Ovary (tissue), 9 donors: ENCODE measurements around the gene ETV6. TPM values are rescaled to one million over a fixed set of nuclear protein-coding genes. Genes with fewer than 3 reads are reported as not detected.

Experiments used
- DNase-seq, 5 donors: peaks; one replicate each; pipeline ENCODE4 v3.0.0-alpha.2; 2019 to 2020
- H3K27ac ChIP-seq, 2 donors: fragments of 200-600 bp; one replicate each; pipeline versions ENCODE4 v1.5.1 to v1.8.0; 2019 to 2022
- H3K27me3 ChIP-seq: fragments of 200-600 bp; one replicate; pipeline ENCODE4 v1.8.0; 2022
- H3K36me3 ChIP-seq: fragments of 200-600 bp; sonication (generic); one replicate; pipeline ENCODE4 v1.5.1; 2019
- H3K4me1 ChIP-seq: one replicate; pipeline ENCODE4 v1.8.1; 2013; ENCODE audit warnings: mild to moderate bottlenecking, moderate library complexity; ENCODE audit not compliant: insufficient read depth
- H3K4me3 ChIP-seq: fragments of 200-600 bp; sonication (generic); one replicate; pipeline ENCODE4 v1.5.1; 2017
- H3K9me3 ChIP-seq, 2 donors: fragments of 200-600 bp in 1 of 2; sonication (generic) in 1 of 2; one replicate each; pipeline versions ENCODE4 v1.5.1 to v1.8.1; 2013 to 2019; ENCODE audit warnings: mild to moderate bottlenecking in 1 of 2, moderate library complexity in 1 of 2
- CTCF ChIP-seq, 3 donors: fragments of 450-650 bp in 2 of 3; fragments of 200-600 bp in 1 of 3; IDR thresholded peaks; one replicate each; pipeline versions ENCODE4 v1.5.1 to v1.8.0; 2016 to 2022; ENCODE audit warnings: antibody characterized with exemption in 3 of 3, mild to moderate bottlenecking in 1 of 3
- EP300 ChIP-seq: sonication (generic); formaldehyde crosslinking; IDR thresholded peaks from one replicate; pipeline ENCODE4 v1.6.1; 2017; ENCODE audit warnings: antibody characterized with exemption
- POLR2A ChIP-seq: fragments of 450-650 bp; IDR thresholded peaks from one replicate; pipeline ENCODE4 v1.6.1; 2017; ENCODE audit warnings: antibody characterized with exemption, mild to moderate bottlenecking, moderate library complexity
- WGBS, 3 donors: extraction: QIAGEN DNeasy Blood & Tissue Kit in 1 of 3; methylation state at CpG; one replicate each; pipeline versions ENCODE4 v1.1.5 to v1.1.7; 2013 to 2017; 5-methylcytosine and 5-hydroxymethylcytosine counted together
- intact Hi-C, 4 donors: fragments of 100-400 bp; cut with DNase I; formaldehyde crosslinking; loops; one replicate each; pipeline versions ENCODE4 v1.11.0 to v1.15.1; 2022 to 2023
- polyA plus RNA-seq, 2 donors: library from polyadenylated mRNA; stranded (reverse); fragments of 200-250 nt in 1 of 2; fragments of 350-450 nt in 1 of 2; fragmentation: Illumina TruSeq in 1 of 2; extraction: RNeasy Lipid Tissue Mini Kit (QIAGEN cat#74804) in 1 of 2; gene quantifications; one replicate each; pipeline ENCODE4 v1.2.3, GENCODE V29; 2013 to 2014
- total RNA-seq, 7 donors: library from RNA; depleted of rRNA in 2 of 7; stranded (reverse); fragments of >200 nt in 2 of 7; fragmentation: NEBNext Ultra II Directional in 3 of 7; extraction: Animal tissue kit (Norgen Biotek cat#: 25700) in 3 of 7; gene quantifications; one replicate each; pipeline versions ENCODE4 v1.1.0 to v1.2.4, GENCODE V29; 2016 to 2023
- donor health status: DM: no; HTN: no; CAD: no; lungs with moderate emphysema.
- donor health status: DM: no; HTN: no; CAD: no.
- donor health status: Bipolar disorder and iron deficiency.
- donor health status: DM: yes; HTN: yes; CAD: no.
- donor health status: DM: no; HTN: no; CAD: no.
- donor health status: DM: yes; HTN: yes; CAD: no.

ETV6 gene
- total and polyA plus RNA-seq, 9 donors, result 4.4 to 34.6 (median 18.3) TPM

GRCh38 chr12:11695321-11695720 is 45.8 kb downstream of the ETV6 start:
- Histone ChIP-seq H3K27ac (no peak overlapping the region), H3K4me3 (no peak overlapping the region), H3K27me3 (no peaks in the 10 kb centered on the region), H3K4me1 (peaks cover 5% of the 10 kb centered on the region), H3K36me3 (no peaks in the 10 kb centered on the region), H3K9me3 (no peaks in the 10 kb centered on the region)
- 50 to 63% (median 55%) methylated on average over 3 of the region's 3 CpGs for WGBS, 3 donors
- DNase-seq, result peak in 1 of 5 donors; percentile 35
- TF ChIP-seq EP300 (no peak), CTCF (IDR thresholded peaks at IDR 0.05) (no peak), POLR2A (no peak)
- intact Hi-C loops, result no loop called here

- no peak for DNase-seq
- H3K36me3 ChIP-seq, result no peaks in the 10 kb centered on the region
- WGBS, 3 donors, result 96 to 98% (median 97%) methylated on average over 3 of the region's 3 CpGs
- H3K4me3 ChIP-seq, result no peak overlapping the region
- intact Hi-C loops, result no loop called here
- peaks cover 6% of the 10 kb centered on the region for H3K4me1 ChIP-seq
- no peaks in the 10 kb centered on the region for H3K27me3 ChIP-seq
- TF ChIP-seq EP300 (no peak), POLR2A (no peak), CTCF (IDR thresholded peaks at IDR 0.05) (no peak)
- H3K27ac ChIP-seq, result no peak overlapping the region
- no peaks in the 10 kb centered on the region for H3K9me3 ChIP-seq
Measured at GRCh38 chr12:11696084-11696483, 46.6 kb downstream of the ETV6 start.

- H3K27me3 ChIP-seq, result no peaks in the 10 kb centered on the region
- H3K9me3 ChIP-seq, result no peaks in the 10 kb centered on the region
- TF ChIP-seq CTCF (IDR thresholded peaks at IDR 0.05), result no peak
- no peak for TF ChIP-seq EP300
- no peak for TF ChIP-seq POLR2A
- peaks cover 7% of the 10 kb centered on the region for H3K4me1 ChIP-seq
- intact Hi-C loops, result no loop called here
- H3K36me3 ChIP-seq, result no peaks in the 10 kb centered on the region
- WGBS, 3 donors, result 96% methylated on average over 5 of the region's 5 CpGs
- H3K27ac ChIP-seq, result no peak overlapping the region
- DNase-seq, result no peak
- H3K4me3 ChIP-seq, result no peak overlapping the region
Measured at GRCh38 chr12:11697131-11697530, 47.7 kb downstream of the ETV6 start.

GRCh38 chr12:11697670-11698387 is 48.4 kb downstream of the ETV6 start:
- TF ChIP-seq CTCF (IDR thresholded peaks at IDR 0.05) (no peak), EP300 (no peak), POLR2A (no peak)
- no peaks in the 10 kb centered on the region for H3K36me3 ChIP-seq
- H3K4me1 ChIP-seq, result peaks cover 8% of the 10 kb centered on the region
- H3K9me3 ChIP-seq, result no peaks in the 10 kb centered on the region
- H3K27me3 ChIP-seq, result no peaks in the 10 kb centered on the region
- H3K27ac ChIP-seq, result no peak overlapping the region
- WGBS, 3 donors, result 50 to 75% (median 72%) methylated on average over 3 of the region's 3 CpGs
- no peak for DNase-seq
- intact Hi-C loops, result no loop called here
- H3K4me3 ChIP-seq, result no peak overlapping the region
